ENCODE measurements around the gene TRMT61B.

GRCh38 chr2:28908172-28908571 lies 38.1 kb upstream of the TRMT61B start:
- TF ChIP-seq RELA (CRISPR knock-in tag; IDR thresholded peaks at IDR 0.05; ENCODE audit: borderline replicate concordance): no peak
- no peak for TF ChIP-seq GTF2I (CRISPR knock-in tag; conservative IDR thresholded peaks at IDR 0.05)
- TF ChIP-seq CTCF (IDR thresholded peaks at IDR 0.05): no peak
